H1 (cell line): ENCODE results near the gene MTG1. TPM values are rescaled to one million over a fixed set of nuclear protein-coding genes. Genes with fewer than 3 reads are reported as not detected.

Source experiments
- CTCF ChIA-PET: fragments of 300-600 bp; sonication (Branson Sonifier 250); formaldehyde crosslinking; loops from one replicate; lab custom pipeline; 2021; ENCODE audit not compliant: partially characterized antibody; lab: Charles Lee
- POLR2A ChIA-PET: fragments of 300-600 bp; sonication (Branson Sonifier 250); formaldehyde crosslinking; loops from one replicate; lab custom pipeline; 2021; ENCODE audit warnings: inconsistent platforms; ENCODE audit not compliant: partially characterized antibody; lab: Charles Lee
- DNase-seq, 2 experiments: peaks; one replicate each; pipeline versions ENCODE4 v3.0.0 to v3.0.0-alpha.2; 2010 to 2022; ENCODE audit warnings: low spot score in 2 of 2, low read depth in 1 of 2, mixed read lengths in 1 of 2
- FAIRE-seq: peaks from 2 replicates; lab custom pipeline; 2011; peaks lifted over from hg19 to GRCh38; lab: Jason Lieb, UNC
- H2AFZ ChIP-seq: 2 replicates; pipeline ENCODE4 v1.8.1; 2012; ENCODE audit warnings: low read length, inconsistent platforms
- H2AK5ac ChIP-seq: 2 replicates; pipeline ENCODE4 v1.6.1; 2013; ENCODE audit warnings: low read depth, low read length
- H2BK120ac ChIP-seq: replicated peaks from 2 replicates; pipeline ENCODE3; 2013; ENCODE audit warnings: low read depth, low read length, inconsistent platforms
- H2BK12ac ChIP-seq: 2 replicates; pipeline ENCODE4 v1.6.1; 2013; ENCODE audit warnings: low read depth, low read length
- H2BK15ac ChIP-seq: 2 replicates; pipeline ENCODE4 v1.6.1; 2013; ENCODE audit warnings: low read length
- H2BK20ac ChIP-seq: 2 replicates; pipeline ENCODE4 v1.6.1; 2013; ENCODE audit warnings: low read length
- H2BK5ac ChIP-seq: 2 replicates; pipeline ENCODE4 v1.6.1; 2013; ENCODE audit warnings: low read depth, low read length
- H3K14ac ChIP-seq: 2 replicates; pipeline ENCODE4 v1.6.1; 2013; ENCODE audit warnings: inconsistent platforms; ENCODE audit not compliant: insufficient read length
- H3K18ac ChIP-seq: 2 replicates; pipeline ENCODE4 v1.6.1; 2013; ENCODE audit warnings: low read length; ENCODE audit errors: extremely low read depth
- H3K23ac ChIP-seq: 2 replicates; pipeline ENCODE4 v1.6.1; 2013; ENCODE audit warnings: inconsistent platforms; ENCODE audit not compliant: insufficient read length
- H3K23me2 ChIP-seq: 2 replicates; pipeline ENCODE4 v1.6.1; 2013; ENCODE audit warnings: low read depth, low read length
- H3K27ac ChIP-seq: 2 replicates; pipeline ENCODE4 v1.6.1; 2011; ENCODE audit warnings: low read depth, low read length, inconsistent platforms
- H3K27me3 ChIP-seq, 4 experiments: replicated peaks in 1 of 4; 1 replicate in 1 of 4; 2 replicates in 3 of 4; pipeline versions ENCODE4 v1.6.1 to v1.8.1; 2011 to 2013; ENCODE audit warnings: low read length in 3 of 4, mild to moderate bottlenecking in 3 of 4, inconsistent platforms in 2 of 4, mixed read lengths in 2 of 4, moderate library complexity in 1 of 4; ENCODE audit not compliant: control insufficient read depth in 3 of 4, insufficient read depth in 3 of 4; ENCODE audit errors: extremely low read depth in 1 of 4
- H3K36me3 ChIP-seq, 4 experiments: 2 replicates each; pipeline versions ENCODE4 v1.6.1 to v1.8.1; 2011 to 2013; ENCODE audit warnings: mild to moderate bottlenecking in 4 of 4, low read length in 3 of 4, moderate library complexity in 2 of 4, control low read depth in 1 of 4, inconsistent platforms in 1 of 4; ENCODE audit not compliant: insufficient read depth in 4 of 4, control insufficient read depth in 2 of 4
- H3K4ac ChIP-seq: replicated peaks from 2 replicates; pipeline ENCODE3; 2013; ENCODE audit warnings: low read length, low read depth, mixed read lengths, inconsistent platforms; ENCODE audit not compliant: insufficient read length
- H3K4me1 ChIP-seq, 4 experiments: replicated peaks in 1 of 4; 1 replicate in 1 of 4; 2 replicates in 3 of 4; pipeline versions ENCODE4 v1.6.1 to v1.8.1; 2011 to 2013; ENCODE audit warnings: low read length in 3 of 4, inconsistent platforms in 2 of 4, mixed read lengths in 1 of 4; ENCODE audit not compliant: insufficient read depth in 4 of 4, control insufficient read depth in 3 of 4
- H3K4me2 ChIP-seq, 2 experiments: 2 replicates each; pipeline versions ENCODE4 v1.6.1 to v1.8.1; 2011 to 2013; ENCODE audit warnings: low read depth in 2 of 2, low read length in 2 of 2, control low read depth in 1 of 2, inconsistent platforms in 1 of 2, mild to moderate bottlenecking in 1 of 2; ENCODE audit not compliant: insufficient read depth in 1 of 2
- H3K4me3 ChIP-seq, 4 experiments: fragments of 200-600, 300-600 bp in 1 of 4; sonication (generic), shearing (Covaris generic), sonication (Bioruptor Twin) in 1 of 4; 2 replicates each; pipeline versions ENCODE4 v1.5.1 to v1.8.1; 2011 to 2016; ENCODE audit warnings: low read length in 4 of 4, low read depth in 3 of 4, control low read depth in 2 of 4, inconsistent platforms in 2 of 4, mild to moderate bottlenecking in 2 of 4, mixed read lengths in 1 of 4, moderate library complexity in 1 of 4; ENCODE audit not compliant: insufficient read depth in 2 of 4; ENCODE audit errors: extremely low read depth in 1 of 4
- H3K56ac ChIP-seq: replicated peaks from 2 replicates; pipeline ENCODE3; 2013; ENCODE audit warnings: low read depth, mild to moderate bottlenecking, mixed read lengths, low read length, inconsistent platforms; ENCODE audit not compliant: insufficient read length
- H3K79me1 ChIP-seq: 2 replicates; pipeline ENCODE4 v1.6.1; 2013; ENCODE audit warnings: low read depth, low read length, control low read depth
- H3K79me2 ChIP-seq, 2 experiments: 2 replicates each; pipeline versions ENCODE4 v1.6.1 to v1.8.1; 2012 to 2013; ENCODE audit warnings: low read length in 2 of 2, mild to moderate bottlenecking in 2 of 2, inconsistent platforms in 1 of 2; ENCODE audit not compliant: insufficient read depth in 2 of 2, control insufficient read depth in 1 of 2
- H3K9ac ChIP-seq, 4 experiments: replicated peaks in 1 of 4; 1 replicate in 1 of 4; 2 replicates in 3 of 4; pipeline versions ENCODE4 v1.6.1 to v1.8.1; 2011 to 2013; ENCODE audit warnings: low read depth in 3 of 4, low read length in 3 of 4, control low read depth in 2 of 4, mild to moderate bottlenecking in 2 of 4, moderate library complexity in 2 of 4, inconsistent platforms in 1 of 4; ENCODE audit errors: extremely low read depth in 1 of 4
- H3K9me3 ChIP-seq, 2 experiments: 2 replicates each; pipeline versions ENCODE4 v1.6.1 to v1.8.1; 2012 to 2013; ENCODE audit warnings: mild to moderate bottlenecking in 2 of 2, moderate library complexity in 2 of 2, control low read depth in 1 of 2, inconsistent platforms in 1 of 2, low read depth in 1 of 2, low read length in 1 of 2, mixed read lengths in 1 of 2; ENCODE audit not compliant: insufficient read depth in 2 of 2
- H4K20me1 ChIP-seq, 2 experiments: replicated peaks in 1 of 2; 2 replicates each; pipeline versions ENCODE3 to v1.8.1; 2011 to 2013; ENCODE audit warnings: inconsistent platforms in 2 of 2, low read length in 2 of 2, mild to moderate bottlenecking in 1 of 2; ENCODE audit not compliant: insufficient read depth in 2 of 2, control insufficient read depth in 1 of 2
- H4K5ac ChIP-seq: 2 replicates; pipeline ENCODE4 v1.6.1; 2013; ENCODE audit warnings: low read length, low read depth, mixed read lengths, inconsistent platforms; ENCODE audit not compliant: insufficient read length
- H4K8ac ChIP-seq: 2 replicates; pipeline ENCODE4 v1.8.0; 2013; ENCODE audit warnings: mild to moderate bottlenecking, moderate library complexity, low read length, inconsistent platforms; ENCODE audit not compliant: insufficient read depth; ENCODE audit errors: extremely low read depth
- H4K91ac ChIP-seq: replicated peaks from 2 replicates; pipeline ENCODE3; 2013; ENCODE audit warnings: low read length, mixed read lengths, inconsistent platforms; ENCODE audit not compliant: insufficient read length
- CBX8 ChIP-seq: fragments of 300-800, 300-1000 bp; sonication (generic); IDR thresholded peaks from 2 replicates; pipeline ENCODE4 v1.7.1; 2016; ENCODE audit warnings: low read depth, low read length, borderline replicate concordance
- CTBP2 ChIP-seq: IDR thresholded peaks from 2 replicates; pipeline ENCODE4 v1.7.0; 2011; ENCODE audit warnings: borderline replicate concordance, mild to moderate bottlenecking, moderate library complexity, mixed read lengths, low read length; ENCODE audit not compliant: insufficient read depth, insufficient read length
- POLR2A ChIP-seq, 2 experiments: IDR thresholded peaks; 1 replicate in 1 of 2; 2 replicates in 1 of 2; pipeline ENCODE4 v1.6.1; 2011; ENCODE audit warnings: low read depth in 2 of 2, low read length in 2 of 2, mild to moderate bottlenecking in 2 of 2; ENCODE audit errors: control extremely low read depth in 1 of 2
- WGBS, 2 experiments: shearing (Covaris generic) in 1 of 2; methylation state at CpG; one replicate each; pipeline versions ENCODE4 v1.1.6 to v1.1.7; 2013 to 2015; ENCODE audit warnings: low lambda C conversion rate in 2 of 2, mixed read lengths in 2 of 2, inconsistent platforms in 1 of 2, low coverage in 1 of 2, missing lambda C conversion rate in 1 of 2; ENCODE audit not compliant: insufficient replicate concordance in 2 of 2, insufficient coverage in 1 of 2, insufficient read length in 1 of 2; ENCODE audit errors: extremely low coverage in 1 of 2, missing lambda C conversion rate in 1 of 2; 5-methylcytosine and 5-hydroxymethylcytosine counted together
- polyA plus RNA-seq, 7 experiments: library from polyadenylated mRNA; depleted of rRNA in 3 of 7; stranded (reverse) in 5 of 7; unstranded in 2 of 7; fragments of >200 nt in 5 of 7; fragments of 200-250 nt in 2 of 7; gene quantifications; 1 replicate in 5 of 7; 2 replicates in 1 of 7; 4 replicates in 1 of 7; pipeline versions ENCODE4 v1.2.1 to v1.2.3, GENCODE V29; 2011 to 2013; ENCODE audit warnings: missing spikeins in 2 of 7, mixed read lengths in 2 of 7
- total RNA-seq: library from RNA; stranded (reverse); fragmentation: NEBNext Ultra II Directional; extraction: Animal tissue kit (Norgen Biotek cat#: 25700); gene quantifications from 2 replicates; pipeline ENCODE4 v1.2.1, GENCODE V29; 2021

MTG1 gene
- total and polyA plus RNA-seq, 2 of the 8 experiments (the other 6 are each of a cell fraction or from before 2014, with no cell fraction given): 56.6 to 81.6 TPM

- H3K27me3 ChIP-seq: no peaks in the 10 kb centered on the region; a peak in 1 of 7 replicates
- no peak overlapping the region for H3K14ac ChIP-seq
- no peak overlapping the region for H3K4ac ChIP-seq
- H3K79me2 ChIP-seq: no peaks in the 10 kb centered on the region
- CTCF ChIA-PET: interaction anchor here (1.0 to 4.9 kb wide), 5 partner anchors 8 to 46 kb away, joined by 4 to 57 read pairs (median 7); no protein-coding TSS in a partner anchor
- DNase-seq (peak in 1 of 2 experiments; percentile 56), FAIRE-seq (no peak)
- no peak overlapping the region for H2BK15ac ChIP-seq
- H3K18ac ChIP-seq: no peak overlapping the region
- 75% methylated on average over 14 of the region's 16 CpGs; no CpG with 5 or more reads in 1 of the 2 experiments for WGBS, 2 experiments
- H2BK12ac ChIP-seq: no peak overlapping the region
- no peaks in the 10 kb centered on the region for H3K9me3 ChIP-seq
- H3K36me3 ChIP-seq: no peaks in the 10 kb centered on the region; a peak in 2 of 8 replicates
- no peak overlapping the region for H2BK5ac ChIP-seq
- no peak overlapping the region for H3K9ac ChIP-seq
- H3K4me1 ChIP-seq: peaks cover 0 to 15% (median 5%) of the 10 kb centered on the region in 4 experiments; a peak in 4 of 7 replicates
- H3K56ac ChIP-seq: no peak overlapping the region
- no peak overlapping the region for H4K91ac ChIP-seq
- no peak overlapping the region for H4K5ac ChIP-seq
- no peak overlapping the region for H3K4me3 ChIP-seq
- no peak overlapping the region for H3K27ac ChIP-seq
- no peak overlapping the region for H3K23ac ChIP-seq
- H2BK120ac ChIP-seq: no peak overlapping the region
- H2AK5ac ChIP-seq: no peak overlapping the region
- H3K4me2 ChIP-seq: no peak overlapping the region
- H3K23me2 ChIP-seq: peaks cover 10% of the 10 kb centered on the region; the same call in 1 of the 2 replicates
- H3K79me1 ChIP-seq: no peaks in the 10 kb centered on the region; the same call in 1 of the 2 replicates
- no peak overlapping the region for H2AFZ ChIP-seq
- H2BK20ac ChIP-seq: no peak overlapping the region
- POLR2A ChIA-PET: interaction anchor here (0.9 to 2.7 kb wide), 10 partner anchors 8 to 149 kb away, joined by 3 to 9 read pairs (median 4); partner anchors contain the start of gene CALY
- peaks cover 7 to 23% of the 10 kb centered on the region in 2 experiments for H4K20me1 ChIP-seq
- H4K8ac ChIP-seq: no peak overlapping the region; the same call in 1 of the 2 replicates
- TF ChIP-seq CTBP2 (no peak), POLR2A (IDR thresholded peaks at IDR 0.05; ENCODE audit: control extremely low read depth in 1 of 2, low read depth in 2 of 2, low read length in 2 of 2) (no peak), CBX8 (no peak)
These were observed 40.6 kb upstream of the MTG1 start for GRCh38 chr10:133353202-133353959.
